Right atrium auricular region (tissue), 2 donors: ENCODE results near the gene CRYBG1. TPM values are rescaled to one million over a fixed set of nuclear protein-coding genes. Genes with fewer than 3 reads are reported as not detected.

Source experiments
- DNase-seq: peaks from one replicate; pipeline ENCODE4 v3.0.0-alpha.2; 2019; ENCODE audit warnings: low spot score
- H3K27ac ChIP-seq, 2 donors: fragments of 200-600 bp; sonication (generic); 1 replicate in 1 of 2; 2 replicates in 1 of 2; pipeline ENCODE4 v1.5.1; 2016 to 2019
- H3K27me3 ChIP-seq, 2 donors: fragments of 200-600 bp; sonication (generic); one replicate each; pipeline versions ENCODE4 v1.5.1 to v1.6.0; 2017 to 2019
- H3K36me3 ChIP-seq: fragments of 200-600 bp; sonication (generic); one replicate; pipeline ENCODE4 v1.5.1; 2016
- H3K4me1 ChIP-seq, 2 donors: fragments of 200-600 bp; sonication (generic); one replicate each; pipeline versions ENCODE4 v1.5.1 to v1.6.0; 2017 to 2019
- H3K4me3 ChIP-seq, 2 donors: fragments of 200-600 bp; sonication (generic); 1 replicate in 1 of 2; 2 replicates in 1 of 2; pipeline ENCODE4 v1.5.1; 2017 to 2019; ENCODE audit warnings: mild to moderate bottlenecking in 1 of 2, moderate library complexity in 1 of 2
- H3K9me3 ChIP-seq, 2 donors: fragments of 200-600 bp; sonication (generic); one replicate each; pipeline ENCODE4 v1.5.1; 2019
- CTCF ChIP-seq, 2 donors: fragments of 200-600 bp; sonication (generic); IDR thresholded peaks; one replicate each; pipeline ENCODE4 v1.5.1; 2019; ENCODE audit warnings: antibody characterized with exemption in 2 of 2
- total RNA-seq, 2 donors: library from RNA; depleted of rRNA; stranded (reverse); fragments of >200 nt; gene quantifications; one replicate each; pipeline ENCODE4 v1.1.0, GENCODE V29; 2016

CRYBG1 gene
- total RNA-seq, 2 donors from 2014 or later, result 1.6 to 1.9 TPM

- Histone ChIP-seq H3K36me3 (no peaks in the 10 kb centered on the region), H3K27ac (no peak overlapping the region), H3K9me3 (no peaks in the 10 kb centered on the region), H3K27me3 (no peaks in the 10 kb centered on the region), H3K4me3 (no peak overlapping the region), H3K4me1 (no peaks in the 10 kb centered on the region)
- no peak for TF ChIP-seq CTCF (IDR thresholded peaks at IDR 0.05)
- no peak for DNase-seq
Measured at GRCh38 chr6:106379951-106380350, 19.4 kb downstream of the CRYBG1 start.

GRCh38 chr6:106380407-106380806, 19.9 kb downstream of the CRYBG1 start:
- no peaks in the 10 kb centered on the region for H3K27me3 ChIP-seq
- no peak for DNase-seq
- TF ChIP-seq CTCF (IDR thresholded peaks at IDR 0.05), result no peak
- no peak overlapping the region for H3K4me3 ChIP-seq
- H3K27ac ChIP-seq, result no peak overlapping the region
- no peaks in the 10 kb centered on the region for H3K9me3 ChIP-seq
- H3K36me3 ChIP-seq, result no peaks in the 10 kb centered on the region
- no peaks in the 10 kb centered on the region for H3K4me1 ChIP-seq

GRCh38 chr6:106381223-106381622, 20.7 kb downstream of the CRYBG1 start:
- no peak for TF ChIP-seq CTCF (IDR thresholded peaks at IDR 0.05)
- Histone ChIP-seq H3K4me1 (no peaks in the 10 kb centered on the region), H3K27me3 (no peaks in the 10 kb centered on the region), H3K9me3 (no peaks in the 10 kb centered on the region), H3K27ac (no peak overlapping the region), H3K36me3 (no peaks in the 10 kb centered on the region), H3K4me3 (no peak overlapping the region)
- no peak for DNase-seq

- H3K36me3 ChIP-seq, result no peaks in the 10 kb centered on the region
- H3K4me3 ChIP-seq, result no peak overlapping the region
- H3K9me3 ChIP-seq, result no peaks in the 10 kb centered on the region
- no peak overlapping the region for H3K27ac ChIP-seq
- no peaks in the 10 kb centered on the region for H3K27me3 ChIP-seq
- DNase-seq, result no peak
- H3K4me1 ChIP-seq, result no peaks in the 10 kb centered on the region
- no peak for TF ChIP-seq CTCF (IDR thresholded peaks at IDR 0.05)
Measured at GRCh38 chr6:106381881-106382280, 21.4 kb downstream of the CRYBG1 start.

GRCh38 chr6:106383573-106383972, 23.1 kb downstream of the CRYBG1 start:
- Histone ChIP-seq H3K27ac (no peak overlapping the region), H3K4me1 (no peaks in the 10 kb centered on the region), H3K36me3 (no peaks in the 10 kb centered on the region), H3K9me3 (no peaks in the 10 kb centered on the region), H3K4me3 (no peak overlapping the region), H3K27me3 (no peaks in the 10 kb centered on the region)
- TF ChIP-seq CTCF (IDR thresholded peaks at IDR 0.05), result no peak
- DNase-seq, result no peak

GRCh38 chr6:106385530-106385929, 25.0 kb downstream of the CRYBG1 start:
- Histone ChIP-seq H3K27me3 (no peaks in the 10 kb centered on the region), H3K9me3 (no peaks in the 10 kb centered on the region), H3K36me3 (no peaks in the 10 kb centered on the region), H3K4me3 (no peak overlapping the region), H3K4me1 (no peaks in the 10 kb centered on the region), H3K27ac (no peak overlapping the region)
- TF ChIP-seq CTCF (IDR thresholded peaks at IDR 0.05), result no peak
- DNase-seq, result no peak
